Measurements from ENCODE around the gene IRF2. TPM values are rescaled to one million over a fixed set of nuclear protein-coding genes. Genes with fewer than 3 reads are reported as not detected.

The IRF2 gene
- total and polyA plus RNA-seq, 2 of the 8 experiments (the other 6 are each of a cell fraction or from before 2014, with no cell fraction given), result 13.8 to 17.0 TPM

DNA sequence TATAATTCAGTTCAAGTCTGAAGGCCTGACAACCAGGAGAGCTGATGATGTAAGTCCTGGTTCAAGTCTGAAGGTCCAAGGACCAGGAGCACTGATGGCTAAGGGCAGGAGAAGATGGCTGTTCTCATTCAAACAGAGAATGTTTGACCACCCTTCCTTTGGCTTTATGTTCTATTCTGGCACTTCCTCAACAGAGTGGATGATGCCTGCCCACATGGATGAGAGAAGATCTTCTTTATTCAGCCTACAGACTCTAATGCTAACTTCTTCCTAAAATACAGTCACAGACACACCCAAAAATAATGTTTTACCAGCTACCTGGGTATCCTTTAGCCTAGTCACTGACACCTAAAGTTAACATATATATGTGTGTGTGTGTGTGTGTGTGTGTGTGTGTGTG lies 25.6 kb upstream of the IRF2 start:
- ChIA-PET CTCF (ENCODE audit: partially characterized antibody) (no interaction called here), POLR2A (ENCODE audit: partially characterized antibody) (interaction anchor here (0.6 kb wide), 1 partner anchor 210 kb away, joined by 3 read pairs; no protein-coding TSS in a partner anchor)
- Histone ChIP-seq H2AFZ (ENCODE audit: low read length) (no peak overlapping the region), H2BK12ac (ENCODE audit: low read depth, low read length) (no peak overlapping the region), H3K27ac (ENCODE audit: low read depth, low read length) (no peak overlapping the region), H3K79me1 (ENCODE audit: low read depth, low read length) (no peaks in the 10 kb centered on the region), H4K5ac (ENCODE audit: insufficient read length, low read depth, low read length) (no peak overlapping the region), H4K8ac (ENCODE audit: extremely low read depth, insufficient read depth, low read length) (no peak overlapping the region), H3K14ac (ENCODE audit: insufficient read length) (no peak overlapping the region), H3K36me3 (ENCODE audit: control insufficient read depth in 2 of 4, insufficient read depth in 4 of 4, low read length in 3 of 4) (no peaks in the 10 kb centered on the region), H2AK5ac (ENCODE audit: low read depth, low read length) (no peak overlapping the region), H3K9me3 (ENCODE audit: insufficient read depth in 2 of 2, low read depth in 1 of 2, low read length in 1 of 2) (peaks cover 0 to 5% of the 10 kb centered on the region in 2 experiments; a peak in 2 of 4 replicates), H3K9ac (replicated peaks in 1 of 4; ENCODE audit: extremely low read depth in 1 of 4, low read depth in 3 of 4, low read length in 3 of 4) (no peak overlapping the region), H3K23ac (ENCODE audit: insufficient read length) (no peak overlapping the region), H3K4me3 (ENCODE audit: extremely low read depth in 1 of 4, insufficient read depth in 2 of 4, low read depth in 3 of 4, low read length in 4 of 4) (no peak overlapping the region), H2BK15ac (ENCODE audit: low read length) (no peak overlapping the region), H4K20me1 (replicated peaks in 1 of 2; ENCODE audit: control insufficient read depth in 1 of 2, insufficient read depth in 2 of 2, low read length in 2 of 2) (no peaks in the 10 kb centered on the region), H3K27me3 (replicated peaks in 1 of 4; ENCODE audit: control insufficient read depth in 3 of 4, extremely low read depth in 1 of 4, insufficient read depth in 3 of 4, low read length in 3 of 4) (no peaks in the 10 kb centered on the region), H3K56ac (replicated peaks; ENCODE audit: insufficient read length, low read depth, low read length) (no peak overlapping the region), H3K4me2 (ENCODE audit: insufficient read depth in 1 of 2, low read depth in 2 of 2, low read length in 2 of 2) (no peak overlapping the region), H3K4me1 (replicated peaks in 1 of 4; ENCODE audit: control insufficient read depth in 3 of 4, insufficient read depth in 4 of 4, low read length in 3 of 4) (no peaks in the 10 kb centered on the region), H2BK5ac (ENCODE audit: low read depth, low read length) (no peak overlapping the region), H2BK120ac (replicated peaks; ENCODE audit: low read depth, low read length) (no peak overlapping the region), H3K23me2 (ENCODE audit: low read depth, low read length) (no peaks in the 10 kb centered on the region), H3K4ac (replicated peaks; ENCODE audit: insufficient read length, low read depth, low read length) (no peak overlapping the region), H3K79me2 (ENCODE audit: control insufficient read depth in 1 of 2, insufficient read depth in 2 of 2, low read length in 2 of 2) (no peaks in the 10 kb centered on the region), H2BK20ac (ENCODE audit: low read length) (no peak overlapping the region), H4K91ac (replicated peaks; ENCODE audit: insufficient read length, low read length) (no peak overlapping the region), H3K18ac (ENCODE audit: extremely low read depth, low read length) (no peak overlapping the region)
- DNase-seq (ENCODE audit: low read depth in 1 of 2, low spot score in 2 of 2), result no peak
- no peak for FAIRE-seq
- TF ChIP-seq SRF (IDR thresholded peaks at IDR 0.05; ENCODE audit: low read depth, low read length) (no peak), ASH2L (IDR thresholded peaks at IDR 0.05; ENCODE audit: low read length) (no peak), BRCA1 (IDR thresholded peaks at IDR 0.05; ENCODE audit: low read depth, low read length) (no peak), TBP (IDR thresholded peaks at IDR 0.05; ENCODE audit: low read depth, low read length) (no peak), SIRT6 (IDR thresholded peaks at IDR 0.05; ENCODE audit: low read length) (no peak), POLR2AphosphoS5 (IDR thresholded peaks at IDR 0.05; ENCODE audit: low read depth, low read length) (no peak), RAD21 (IDR thresholded peaks at IDR 0.05 in 1 of 2, conservative IDR thresholded peaks at IDR 0.05 in 1 of 2; ENCODE audit: low read depth in 2 of 2, low read length in 2 of 2) (no peak)
- TF ChIP-seq, protein P1, sequence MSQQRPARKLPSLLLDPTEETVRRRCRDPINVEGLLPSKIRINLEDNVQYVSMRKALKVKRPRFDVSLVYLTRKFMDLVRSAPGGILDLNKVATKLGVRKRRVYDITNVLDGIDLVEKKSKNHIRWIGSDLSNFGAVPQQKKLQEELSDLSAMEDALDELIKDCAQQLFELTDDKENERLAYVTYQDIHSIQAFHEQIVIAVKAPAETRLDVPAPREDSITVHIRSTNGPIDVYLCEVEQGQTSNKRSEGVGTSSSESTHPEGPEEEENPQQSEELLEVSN (IDR thresholded peaks at IDR 0.05), result no peak
